Stimulated activated CD8-positive, alpha-beta memory T cell treated with anti-CD3 and anti-CD28 coated beads, Interleukin-15, amount 100 ng/mL, for 48 hours (primary cell): ENCODE measurements around the gene HOXA3.

Source experiments
- DNase-seq, 2 donors: peaks; one replicate each; pipeline ENCODE4 v3.0.0-alpha.2; 2020; ENCODE audit warnings: low read depth in 2 of 2

Gene HOXA3

DNA sequence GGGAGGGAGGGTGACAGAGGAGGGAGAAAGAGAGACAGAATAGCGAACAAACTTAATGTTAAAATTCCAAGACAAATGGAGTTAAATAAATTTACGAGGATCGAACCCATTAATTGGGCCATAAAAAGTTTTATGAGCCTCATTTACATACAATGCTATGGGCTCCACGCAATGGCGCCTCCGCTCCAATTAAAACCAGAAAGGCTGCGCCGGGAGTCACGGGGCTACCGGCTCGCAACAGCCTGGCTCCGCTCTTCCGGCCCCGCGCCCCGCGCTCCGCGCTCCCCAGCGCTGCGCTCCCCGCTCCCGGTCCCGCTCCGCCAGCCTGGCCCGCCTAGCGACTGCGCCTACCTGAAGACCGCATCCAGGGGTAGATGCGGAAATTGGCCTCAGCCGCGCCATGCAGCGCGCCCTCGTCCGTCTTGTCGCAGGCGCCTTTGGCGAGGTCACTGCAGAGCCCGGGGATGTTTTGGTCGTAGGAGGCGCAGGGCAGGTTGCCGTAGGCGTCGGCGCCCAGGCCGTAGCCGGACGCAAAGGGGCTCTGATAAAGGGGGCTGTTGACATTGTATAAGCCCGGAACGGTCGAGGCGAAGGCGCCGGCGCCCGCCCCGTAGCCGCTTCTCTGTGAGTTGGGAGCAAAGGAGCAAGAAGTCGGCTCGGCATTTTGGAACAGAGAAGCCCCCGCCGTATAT is 3.6 kb upstream of the HOXA3 start:
- no peak for DNase-seq

DNA sequence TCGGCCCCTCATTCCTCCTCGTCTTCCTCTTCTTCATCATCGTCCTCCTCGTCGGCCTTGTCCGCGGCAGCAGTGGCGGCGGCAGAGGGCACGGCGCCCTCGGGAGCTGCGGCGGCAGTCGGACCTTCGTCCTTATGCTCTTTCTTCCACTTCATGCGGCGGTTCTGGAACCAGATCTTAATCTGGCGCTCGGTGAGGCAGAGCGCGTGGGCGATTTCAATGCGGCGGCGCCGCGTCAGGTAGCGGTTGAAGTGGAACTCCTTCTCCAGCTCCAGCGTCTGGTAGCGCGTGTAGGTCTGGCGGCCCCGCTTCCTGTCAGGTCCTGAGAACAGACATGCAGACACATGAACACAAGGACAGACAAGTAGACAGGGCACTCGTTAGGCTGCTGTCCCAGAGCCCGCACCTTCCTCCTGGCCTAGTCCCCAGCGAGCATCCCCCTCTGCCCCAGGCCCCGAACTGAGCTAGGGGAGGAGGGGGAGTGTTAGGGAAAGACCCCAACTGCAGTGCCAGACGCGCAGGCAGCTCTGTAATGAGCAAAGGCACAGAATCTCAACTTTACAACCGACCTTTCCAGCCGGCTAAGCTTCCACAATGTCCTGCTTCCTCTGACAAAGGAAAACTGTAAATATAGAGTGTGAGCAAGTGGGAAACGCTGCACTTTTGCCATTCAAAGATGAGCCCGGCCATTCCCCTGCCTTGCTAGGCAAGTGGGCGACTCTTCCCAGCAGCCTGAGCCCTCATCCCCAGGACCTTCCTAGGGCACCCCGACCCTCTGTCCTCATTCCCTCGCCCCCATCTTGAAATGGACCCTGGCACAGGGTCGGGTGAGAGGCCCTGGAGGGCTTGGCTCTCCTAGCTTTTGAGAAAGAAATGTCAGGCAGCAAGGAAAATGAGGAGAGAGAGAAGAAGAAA is 2.8 kb upstream of the HOXA3 start:
- DNase-seq, result no peak

DNA sequence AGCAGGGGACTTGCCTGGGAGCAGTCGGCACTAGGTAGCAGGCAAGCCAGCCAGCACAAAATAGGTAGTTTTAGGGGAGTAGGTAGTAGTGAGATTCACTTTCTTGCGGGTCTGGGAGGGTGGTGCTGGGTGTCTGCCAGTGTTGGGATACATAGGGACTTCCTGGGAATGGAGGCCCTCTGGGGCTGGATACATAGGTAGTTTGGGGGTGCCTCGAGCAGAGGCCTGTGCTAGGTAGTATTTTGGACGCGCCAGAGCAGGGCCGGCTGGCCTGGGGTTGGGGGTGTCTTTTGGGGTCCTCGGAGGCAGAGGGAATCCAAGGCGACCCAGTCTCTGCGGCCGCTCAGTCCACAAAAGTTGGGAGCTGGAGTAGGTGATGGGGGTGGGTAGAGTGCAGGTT is 2.0 kb upstream of the HOXA3 start:
- no peak for DNase-seq

DNA sequence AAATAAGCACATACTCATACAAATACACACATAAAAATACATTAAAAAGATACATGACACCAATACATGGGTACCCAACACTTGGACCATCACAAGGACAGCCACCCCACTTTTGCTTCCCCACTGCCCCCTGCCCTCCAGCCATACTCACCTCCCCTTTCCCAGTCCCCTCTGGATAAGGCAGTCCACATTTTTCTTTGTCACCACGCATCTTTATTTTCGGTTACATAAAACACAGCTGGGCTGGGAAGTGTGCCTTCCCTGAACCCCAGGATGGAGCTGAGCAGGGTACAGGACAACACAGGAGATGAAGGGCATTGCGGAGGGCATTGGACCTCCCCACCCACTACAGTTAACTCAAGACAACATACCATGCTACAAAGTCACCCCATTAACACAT is 1.1 kb upstream of the HOXA3 start:
- DNase-seq, result no peak

DNA sequence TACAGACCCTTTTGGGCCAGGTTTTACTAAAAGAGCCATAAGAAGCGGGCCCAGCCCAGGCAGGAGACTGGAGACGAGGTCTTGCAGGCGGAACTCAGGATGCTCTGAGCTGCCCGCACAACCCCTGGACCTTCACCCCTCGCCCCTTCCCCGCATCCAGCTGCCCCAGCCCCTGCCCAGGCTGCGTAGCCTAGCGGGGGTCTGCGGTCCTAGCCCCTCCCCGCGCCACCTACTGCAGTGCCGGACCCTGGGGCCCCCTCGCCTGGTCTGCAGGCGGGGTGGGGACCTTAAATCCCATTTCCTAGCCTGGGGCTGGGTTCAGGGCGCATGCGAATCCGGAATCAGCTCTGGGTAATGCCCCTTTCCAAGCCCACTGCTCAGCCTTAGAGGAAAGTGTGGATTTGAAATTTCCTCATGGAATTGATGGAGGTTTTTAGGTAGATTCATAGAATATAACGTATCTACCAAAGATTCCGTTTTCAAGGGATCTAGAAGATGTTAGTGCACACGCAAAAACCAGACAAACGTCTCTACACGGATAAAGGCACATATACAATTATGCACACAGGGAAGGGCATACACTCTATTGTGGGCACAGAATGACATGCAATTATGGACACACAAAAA is 546 bp upstream of the HOXA3 start:
- DNase-seq, result no peak

DNA sequence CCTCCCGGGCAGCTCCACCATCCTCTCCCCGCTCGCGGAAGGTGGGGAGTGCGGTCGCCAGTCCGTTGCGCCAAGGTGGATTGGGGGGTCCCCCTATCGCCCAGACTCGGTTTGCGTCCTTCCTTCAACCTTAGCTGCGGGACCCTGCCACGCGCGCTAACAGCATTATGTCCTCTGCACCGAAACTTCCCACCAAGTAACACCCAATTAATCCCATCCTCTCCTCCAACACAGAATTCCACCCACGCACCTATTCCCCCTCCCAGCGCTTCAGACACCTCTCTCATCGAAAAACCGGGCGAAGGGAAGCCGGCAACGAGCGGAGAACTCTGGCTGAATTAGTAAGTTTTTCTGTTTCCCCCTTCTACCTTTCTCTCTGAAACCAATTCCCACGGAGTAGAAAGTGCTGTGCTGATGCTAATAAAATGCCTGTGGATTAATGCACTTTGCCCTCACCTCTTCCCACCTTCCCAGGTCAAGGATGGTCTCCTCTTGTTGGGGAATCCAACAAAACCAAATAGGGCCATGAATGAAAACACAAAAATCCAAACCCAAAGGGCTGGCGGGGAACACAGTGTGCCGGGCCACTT is 947 bp downstream of the HOXA3 start:
- DNase-seq, result no peak

DNA sequence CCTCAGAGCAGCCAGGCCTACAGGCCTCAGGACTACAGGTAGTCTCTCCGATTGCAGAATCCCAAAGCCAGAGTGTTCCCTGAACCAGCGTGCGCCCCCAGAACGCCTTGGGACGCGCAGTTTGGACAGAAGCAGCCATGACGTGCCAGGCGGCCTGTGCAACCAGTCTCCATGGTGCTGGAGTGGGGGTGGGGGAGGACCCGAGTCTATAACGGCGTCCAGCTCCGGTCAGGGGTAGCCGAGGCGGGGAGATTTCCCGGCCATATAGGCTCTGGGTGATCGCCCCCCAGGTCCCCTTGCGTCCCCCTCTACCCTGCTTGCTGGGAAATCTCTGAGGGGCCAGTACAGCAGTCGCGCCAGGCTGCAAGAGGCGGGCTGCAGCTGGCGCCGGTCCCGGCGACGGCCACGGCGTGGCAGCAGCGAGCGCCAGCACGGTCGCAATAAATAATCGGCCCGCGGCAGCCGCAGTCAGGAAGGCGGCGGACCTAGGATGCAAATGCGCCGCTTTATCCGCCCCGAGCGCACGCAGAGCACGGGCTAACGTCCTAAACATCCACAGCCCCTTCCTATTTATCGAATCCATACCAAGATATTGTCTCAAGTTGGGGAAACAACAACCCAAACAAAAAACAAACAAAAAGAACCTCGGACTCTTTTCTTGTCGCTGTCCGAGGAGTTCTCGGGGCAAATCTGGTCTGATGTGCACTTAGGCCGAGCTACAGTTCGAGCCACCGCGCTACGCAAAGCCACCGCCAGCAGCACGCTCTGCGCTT is 1.6 kb downstream of the HOXA3 start:
- DNase-seq, result peak; percentile 45 to 55

DNA sequence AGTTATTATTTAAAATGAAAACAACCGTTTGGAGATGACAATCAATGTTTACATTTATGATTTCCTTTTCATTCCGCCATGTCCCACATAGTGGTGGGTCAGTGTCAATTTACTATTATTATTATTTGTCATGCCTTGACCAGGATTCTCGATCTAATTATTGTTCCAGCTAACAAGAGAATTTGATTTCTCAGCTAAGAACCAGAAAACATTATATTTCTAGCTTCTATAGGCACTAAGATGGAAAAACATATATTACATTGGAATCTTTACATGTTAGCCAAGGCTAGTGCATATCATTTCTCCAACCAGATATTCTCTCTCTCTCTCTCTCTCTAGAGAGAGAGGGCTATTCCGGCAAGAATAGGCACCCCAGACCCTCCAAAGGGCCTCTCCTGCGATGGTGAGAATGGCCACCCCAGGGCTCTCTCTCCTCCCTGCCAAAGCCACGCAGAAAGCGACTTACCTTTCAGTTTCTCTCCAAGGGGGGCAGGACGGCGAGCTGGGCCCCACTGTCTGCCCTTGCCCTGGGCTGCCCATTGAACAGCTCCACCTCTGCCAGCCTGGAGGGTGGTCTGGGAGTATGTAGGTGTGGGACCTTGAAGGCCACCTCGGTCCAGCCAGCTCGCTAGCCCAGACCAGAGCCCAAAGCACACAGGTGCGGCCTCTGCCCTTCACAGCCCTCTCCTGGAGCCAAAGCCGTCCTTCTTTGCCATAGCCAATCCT is 2.4 kb downstream of the HOXA3 start:
- no peak for DNase-seq

DNA sequence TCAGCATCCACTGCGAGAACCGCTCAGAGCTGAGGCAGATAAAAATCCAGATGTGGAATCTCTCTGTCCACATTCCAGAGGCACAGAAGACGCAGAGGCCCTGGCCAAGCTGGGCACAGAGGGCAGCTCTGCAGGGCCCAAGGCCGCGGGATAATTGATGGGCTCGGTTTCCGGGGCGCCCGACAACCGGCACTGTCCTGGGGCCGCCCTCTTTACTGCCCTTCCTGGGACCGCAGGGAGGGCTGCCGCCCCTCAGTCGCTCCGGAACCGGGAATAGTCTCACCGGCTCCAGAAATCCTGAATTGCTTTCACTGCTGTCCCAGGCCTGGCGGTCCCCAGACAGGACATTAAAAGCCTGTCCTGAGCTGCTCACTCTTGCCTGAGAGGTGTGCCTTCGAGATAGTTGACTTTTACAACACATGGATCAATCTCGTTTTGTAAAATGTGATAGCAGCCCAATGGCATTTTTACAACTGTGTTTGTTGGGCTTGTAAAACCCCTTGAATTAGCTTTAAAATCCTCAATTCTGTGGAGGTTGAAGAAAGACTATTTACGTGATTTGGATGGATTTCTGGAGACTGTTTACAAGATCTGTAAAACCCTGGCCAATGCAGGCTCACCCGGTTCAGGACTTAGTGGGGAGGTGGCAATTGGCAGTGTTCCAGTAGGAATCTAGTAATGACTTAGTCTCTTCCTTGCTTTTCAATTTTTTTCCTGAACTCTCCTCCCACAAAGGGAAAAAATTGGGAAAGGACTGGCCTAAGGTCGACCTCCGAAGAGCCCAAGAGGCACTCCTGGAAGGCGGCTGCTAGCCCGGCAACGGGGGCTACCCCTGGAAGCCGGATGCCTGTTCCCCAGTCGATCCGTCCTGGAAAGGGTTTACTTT is 3.4 kb downstream of the HOXA3 start:
- DNase-seq, result no peak

DNA sequence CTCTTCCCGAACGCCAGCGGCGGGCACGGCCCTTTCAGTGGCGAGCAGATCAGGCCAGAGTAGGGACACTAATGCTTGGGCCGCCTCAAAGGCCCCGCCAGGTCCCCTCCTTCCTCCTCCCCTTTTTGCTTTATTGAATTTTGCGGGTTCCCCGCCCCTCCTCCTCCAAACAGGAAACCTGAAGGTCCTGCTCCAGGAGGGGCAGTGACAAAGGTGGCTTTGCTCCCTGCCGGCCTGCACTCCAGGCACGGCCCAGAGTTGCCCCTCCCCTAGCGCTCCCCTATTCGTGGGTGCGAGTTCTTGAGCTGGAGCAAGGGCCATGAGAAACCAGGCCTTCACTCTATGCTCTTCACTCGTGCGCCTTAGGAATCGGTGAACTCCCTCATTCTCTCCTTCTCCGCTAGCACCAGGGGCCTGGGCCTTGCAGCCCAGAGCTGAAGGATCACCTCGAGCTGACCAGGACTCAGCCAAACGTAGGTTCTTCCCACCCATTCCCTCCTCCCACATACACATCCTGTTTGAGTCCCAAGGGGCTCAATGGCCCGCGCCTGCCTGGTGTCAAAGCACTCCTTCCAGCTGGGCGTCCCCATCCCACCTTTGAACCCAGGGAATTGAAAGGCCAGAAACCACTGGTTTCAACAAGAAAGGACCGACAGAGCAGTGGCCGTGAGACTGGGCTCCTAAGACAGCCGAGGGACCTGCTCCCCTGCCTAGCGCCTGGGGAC is 4.2 kb downstream of the HOXA3 start:
- no peak for DNase-seq

DNA sequence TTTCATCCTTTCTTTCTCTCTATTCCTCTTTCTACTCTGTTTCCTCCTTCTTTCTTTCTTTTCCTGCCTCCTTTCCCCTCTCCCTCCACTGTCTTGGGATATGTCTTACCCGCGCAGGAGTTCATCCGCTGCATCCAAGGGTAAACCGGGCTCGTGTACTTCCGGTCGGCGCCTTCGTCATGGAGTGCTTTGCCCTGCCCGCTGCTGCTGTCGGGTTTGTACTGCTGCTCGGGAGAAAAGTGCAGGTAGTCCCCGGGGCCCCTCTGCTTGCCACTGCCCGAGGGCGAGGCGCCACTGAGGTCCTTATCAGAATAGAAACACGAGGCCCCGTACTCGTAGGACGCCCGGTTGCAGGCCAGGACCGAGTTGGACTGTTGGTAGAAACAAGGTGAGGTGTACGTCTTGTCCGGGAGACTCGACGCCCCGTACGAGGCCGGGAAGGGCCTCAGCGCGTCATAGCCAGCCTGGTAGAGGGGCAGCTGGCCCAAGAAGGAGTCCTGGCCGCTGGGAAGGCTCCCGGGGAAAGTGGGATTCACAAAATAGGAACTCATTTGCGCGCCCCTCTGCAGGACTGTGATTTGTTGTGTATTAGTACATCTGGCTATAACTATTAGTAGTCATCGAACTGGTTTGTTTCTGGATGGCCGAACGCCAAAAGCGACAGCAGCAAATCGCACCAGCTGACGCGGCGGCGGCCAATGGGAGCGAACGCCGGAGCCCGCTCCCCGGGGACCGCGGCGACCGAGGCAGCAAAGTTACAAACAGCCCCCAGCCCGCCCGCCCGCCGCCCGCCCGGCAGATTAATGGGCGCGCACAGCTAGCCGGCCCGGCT is 5.0 kb downstream of the HOXA3 start, which contains the start of gene HOXA6:
Gene HOXA6, minus strand, starts transcription at position 576 of the 832 bp plus-strand sequence. Its CDS starts 25 bp downstream, at position 551.
- no peak for DNase-seq

DNA sequence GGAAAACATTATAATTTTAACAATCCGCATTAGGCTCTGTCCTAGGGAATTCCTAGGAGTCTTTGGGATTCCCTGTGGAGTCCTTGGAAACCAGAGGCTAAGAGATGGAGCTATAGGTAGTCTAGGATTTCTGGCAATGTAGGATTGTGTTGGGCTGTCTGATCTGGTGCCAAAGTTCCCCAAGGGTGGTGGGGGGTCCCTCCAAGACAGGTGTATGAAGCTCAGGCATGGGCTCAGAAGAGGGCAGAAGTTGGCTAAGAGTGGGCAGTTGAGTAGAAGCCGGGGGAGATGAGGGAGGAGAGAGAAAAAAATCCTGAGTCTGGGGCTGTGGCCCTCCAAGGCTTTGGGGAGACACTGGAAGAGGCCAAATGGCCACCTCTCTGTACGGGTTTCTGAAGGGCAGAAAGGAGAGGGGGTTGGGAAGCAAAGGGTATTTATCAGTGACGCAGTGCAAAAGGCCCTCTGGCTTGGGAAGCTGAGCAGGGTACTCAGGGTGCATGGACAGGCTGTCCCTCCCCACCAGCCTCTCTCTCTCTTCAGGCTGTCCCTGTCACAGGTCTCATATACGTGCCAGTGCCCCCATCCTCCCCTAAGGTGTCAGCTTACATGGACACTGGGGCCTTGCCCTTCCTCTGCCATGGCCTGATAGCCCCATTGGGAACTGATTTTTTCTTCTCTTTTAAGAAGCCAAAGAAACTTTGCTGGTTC is 5.7 kb downstream of the HOXA3 start:
- no peak for DNase-seq

DNA sequence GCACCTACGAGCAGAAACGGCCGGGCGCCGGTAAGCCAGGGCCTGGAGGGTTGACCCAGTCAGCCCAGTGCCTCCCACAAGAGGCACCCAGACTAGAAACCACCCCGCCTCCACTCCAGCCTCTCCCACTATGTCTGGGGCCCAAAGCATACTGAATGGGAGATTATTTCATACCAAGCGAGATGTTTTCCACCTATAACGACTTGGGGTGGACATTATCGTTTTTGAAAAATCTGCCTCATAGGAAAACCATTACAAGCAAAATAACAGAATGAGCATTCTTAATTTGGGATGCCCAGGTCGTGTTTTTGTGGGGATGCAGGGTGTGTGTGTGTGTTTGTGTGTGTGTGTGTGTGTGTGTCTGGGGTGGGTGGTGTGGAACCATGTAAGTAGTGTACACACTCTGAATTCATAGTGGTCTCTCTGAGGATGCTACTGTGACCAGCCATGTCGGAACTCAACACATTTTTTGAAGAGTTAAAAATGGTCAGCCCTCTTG is 6.4 kb downstream of the HOXA3 start:
- DNase-seq, result no peak

DNA sequence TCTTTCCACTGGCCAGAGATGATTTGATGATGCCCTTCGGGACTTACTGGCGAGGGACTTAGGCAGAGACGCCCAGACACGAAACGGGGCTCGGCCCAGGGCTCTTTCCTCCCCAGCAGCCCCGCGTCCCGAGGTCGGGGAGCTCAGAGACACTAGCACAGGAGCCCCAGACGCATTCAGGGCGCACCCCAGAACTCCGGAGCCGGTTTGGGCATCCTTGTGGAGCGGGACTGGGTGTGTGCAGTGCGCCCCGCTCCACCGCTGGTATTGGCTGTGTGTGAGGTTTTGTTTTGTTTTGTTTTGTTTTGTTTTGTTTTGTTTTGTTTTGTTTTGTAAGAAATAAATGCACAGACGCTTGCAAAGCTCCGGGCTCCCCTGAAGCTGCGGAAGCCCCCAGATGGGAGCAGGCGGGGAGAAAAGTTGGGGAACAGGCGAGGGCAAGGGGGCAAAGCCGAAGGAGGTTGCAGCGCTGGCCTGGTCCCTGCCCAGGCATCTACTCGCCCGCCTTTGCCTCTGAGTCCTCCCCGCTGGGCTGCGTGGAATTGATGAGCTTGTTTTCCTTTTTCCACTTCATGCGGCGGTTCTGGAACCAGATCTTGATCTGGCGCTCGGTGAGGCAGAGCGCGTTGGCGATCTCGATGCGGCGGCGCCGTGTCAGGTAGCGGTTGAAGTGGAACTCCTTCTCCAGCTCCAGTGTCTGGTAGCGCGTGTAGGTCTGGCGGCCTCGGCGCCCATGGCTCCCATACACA is 7.0 kb downstream of the HOXA3 start:
- DNase-seq, result no peak

DNA sequence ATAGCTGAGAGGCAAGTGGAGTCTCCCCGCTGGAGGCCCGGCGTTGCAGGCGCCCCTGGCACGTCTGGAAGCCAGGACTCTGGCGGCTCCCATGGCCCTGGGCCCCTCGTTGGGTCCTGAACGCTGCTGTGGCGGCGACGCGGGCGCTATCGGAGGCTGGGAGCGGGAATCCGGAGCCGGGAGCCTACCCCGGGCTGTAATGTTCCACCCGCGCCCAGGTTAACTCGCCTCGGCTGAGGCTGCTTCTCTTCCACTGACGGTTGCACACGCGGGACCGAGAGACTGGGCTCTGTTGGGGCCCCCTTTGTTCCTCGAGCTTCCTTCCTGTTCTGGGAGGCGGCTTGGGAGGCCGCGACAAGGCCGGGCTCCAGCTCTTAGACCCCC is 7.6 kb downstream of the HOXA3 start:
- no peak for DNase-seq

DNA sequence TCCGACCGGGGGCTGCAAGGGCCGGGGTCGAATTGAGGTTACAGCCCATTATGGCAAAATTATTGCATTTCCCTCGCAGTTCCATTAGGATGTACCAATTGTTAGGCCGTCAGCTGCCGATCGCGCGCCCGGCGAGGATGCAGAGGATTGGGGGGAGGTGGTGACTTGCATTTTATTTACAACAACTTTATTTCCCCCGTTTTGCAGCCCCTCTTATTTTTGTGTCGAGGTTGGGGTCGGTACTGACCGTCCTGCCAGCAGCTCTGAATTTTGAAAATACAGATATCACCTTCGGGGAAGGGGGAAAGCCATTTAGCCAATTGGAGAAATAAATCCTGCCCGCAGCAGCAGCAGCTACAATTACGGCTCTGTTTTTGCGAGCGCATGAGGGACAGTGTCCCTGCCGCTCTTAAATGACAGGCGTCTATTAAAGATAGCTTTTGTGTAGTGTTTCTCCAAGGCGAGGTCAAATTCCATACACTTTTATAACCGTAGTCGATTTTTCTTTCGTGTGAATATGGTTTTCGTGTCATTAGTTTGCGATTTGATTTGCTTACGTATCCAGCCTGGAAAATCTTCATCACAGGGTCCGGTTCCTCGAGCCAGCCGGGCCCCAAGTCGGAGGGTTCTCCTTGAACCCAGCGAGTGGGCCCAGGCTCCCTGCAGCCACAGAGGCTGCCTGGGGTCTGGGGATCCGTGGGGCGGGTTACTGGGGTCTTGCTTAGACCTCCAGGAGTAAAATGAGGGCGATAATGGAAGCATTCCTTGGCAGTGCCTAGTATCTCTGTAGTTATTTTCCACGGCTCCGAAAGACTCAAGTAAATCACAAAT is 8.2 kb downstream of the HOXA3 start:
- DNase-seq, result no peak
